Activated CD8-positive, alpha-beta memory T cell treated with anti-CD3 and anti-CD28 coated beads for 4 hours (primary cell): ENCODE measurements around the gene SEMG2.

Experiments
- DNase-seq, 2 donors: peaks; one replicate each; pipeline ENCODE4 v3.0.0-alpha.2; 2020; ENCODE audit warnings: low read depth in 2 of 2

SEMG2 gene

DNA sequence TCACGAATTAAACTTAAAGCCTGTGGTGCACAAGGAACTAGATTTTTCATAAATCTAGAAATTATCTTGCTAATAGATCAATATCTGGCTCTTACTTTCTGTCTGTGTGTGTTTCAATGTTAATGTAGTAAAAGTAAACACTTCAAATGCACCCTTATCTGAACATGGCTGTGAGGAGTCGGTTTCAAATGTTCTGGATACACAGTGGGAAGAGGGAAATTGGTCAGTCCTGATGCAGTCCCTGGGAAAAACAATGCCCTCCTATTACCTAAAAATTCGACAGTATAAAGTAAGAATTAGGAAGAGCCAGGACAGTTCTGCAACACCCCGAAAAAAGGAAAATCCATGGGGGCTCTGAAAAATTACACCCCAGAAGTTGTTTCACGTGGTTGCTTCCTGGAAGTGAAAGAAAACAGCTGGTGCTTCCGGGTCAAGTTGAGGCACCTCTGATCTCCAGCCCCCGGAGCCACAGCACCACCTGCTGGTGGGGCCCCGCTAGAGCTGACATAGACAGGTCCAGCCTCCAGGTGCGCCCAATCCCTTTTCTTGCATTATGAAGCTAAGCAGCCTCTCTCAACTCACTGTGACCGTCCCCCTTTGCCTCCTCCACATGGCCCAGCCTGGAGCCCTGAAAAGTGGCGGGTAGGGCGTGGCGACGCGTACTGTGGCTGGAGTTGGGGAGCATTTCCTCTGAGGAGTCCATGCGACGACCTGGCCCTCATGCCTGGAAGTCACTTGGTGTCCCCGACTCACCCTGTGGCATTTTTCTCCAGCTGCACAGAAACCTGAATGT is 8.3 kb downstream of the SEMG2 start:
- no peak for DNase-seq

- no peak for DNase-seq
Observed at GRCh38 chr20:45230631-45231030, 9.5 kb downstream of the SEMG2 start.

GRCh38 chr20:45235995-45236394 is 14.8 kb downstream of the SEMG2 start:
- no peak for DNase-seq

DNA sequence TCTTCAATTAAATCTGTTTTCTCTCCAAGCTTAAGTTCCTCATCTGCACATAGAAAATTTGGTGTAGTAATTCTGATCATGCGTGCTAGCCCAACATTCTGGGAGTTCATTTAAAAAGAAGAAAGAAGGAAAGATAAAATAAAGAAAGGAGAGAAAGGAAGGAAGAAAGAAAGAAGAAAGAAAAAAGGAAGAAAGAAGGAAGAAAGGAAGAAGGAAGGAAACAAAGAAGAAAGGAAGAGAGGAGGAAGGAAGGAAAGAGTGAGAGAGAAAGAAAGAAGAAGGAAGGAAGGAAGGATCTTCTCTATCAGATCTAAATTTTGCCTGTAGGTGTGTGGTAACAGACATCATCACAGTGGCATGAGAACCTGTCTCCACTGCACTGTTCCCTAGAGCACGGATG is 17.0 kb downstream of the SEMG2 start:
- DNase-seq, result no peak

GRCh38 chr20:45246109-45246508 is 24.9 kb downstream of the SEMG2 start:
- DNase-seq, result no peak

- DNase-seq, result no peak
Observed at GRCh38 chr20:45247865-45248264, 26.7 kb downstream of the SEMG2 start.

- no peak for DNase-seq
Observed at GRCh38 chr20:45248609-45249008, 27.4 kb downstream of the SEMG2 start.

DNA sequence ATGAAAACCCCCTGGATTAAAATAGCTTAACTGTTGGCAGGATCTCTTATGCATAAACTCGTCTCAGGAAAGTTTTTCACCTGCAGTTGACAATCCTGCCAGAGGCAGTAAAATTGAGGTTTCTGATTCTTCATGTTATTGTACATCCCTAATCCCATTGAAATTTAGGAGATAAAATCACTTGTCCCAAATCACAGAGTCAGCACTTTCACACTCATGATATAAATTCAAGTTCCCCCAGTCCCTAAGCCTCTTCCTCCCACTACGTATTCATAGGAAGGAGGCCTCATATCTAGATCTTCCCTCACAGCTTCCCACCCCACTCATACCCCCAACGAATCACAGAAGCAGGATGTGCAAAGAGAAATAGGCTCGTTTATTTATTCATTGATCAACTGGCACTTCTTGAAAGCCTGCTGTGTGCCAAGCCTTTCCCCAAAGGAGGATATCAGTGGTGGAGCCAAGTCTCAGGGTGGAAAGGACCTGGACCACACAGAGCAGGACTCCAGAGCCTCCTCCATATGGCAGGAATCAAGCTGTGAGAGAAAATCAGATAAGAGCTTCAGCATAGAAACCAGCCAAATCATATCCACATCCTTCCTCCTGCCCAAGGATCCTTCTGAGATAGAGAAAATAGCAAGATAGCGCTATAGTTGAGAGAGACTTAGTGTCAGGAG is 30.8 kb downstream of the SEMG2 start:
- DNase-seq, result no peak

DNA sequence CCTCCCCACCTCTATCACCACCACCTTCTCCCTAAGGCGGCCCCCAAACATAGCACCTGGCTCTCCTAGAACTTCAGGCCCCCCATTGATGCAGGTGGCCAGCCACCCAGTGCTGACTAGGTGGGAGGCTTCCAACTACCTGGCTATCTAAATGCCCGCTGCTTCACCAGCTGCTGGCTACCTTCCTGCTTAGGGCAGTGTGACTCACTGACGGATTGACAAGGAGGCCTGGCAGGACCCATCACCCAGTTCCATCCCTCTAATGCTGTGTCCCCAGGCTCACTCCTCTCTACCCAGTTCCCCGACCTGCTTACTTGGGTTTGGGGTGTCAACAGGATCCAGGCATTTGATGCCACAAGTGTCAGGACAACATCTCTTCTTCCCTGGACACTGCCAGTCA is 32.1 kb downstream of the SEMG2 start:
- no peak for DNase-seq

GRCh38 chr20:45254383-45255262 is 33.5 kb downstream of the SEMG2 start, which contains the start of gene SLPI:
Gene SLPI (minus strand): TSS chr20:45254564. CDS start chr20:45254543, 21 bp downstream.
- DNase-seq, result no peak

DNA sequence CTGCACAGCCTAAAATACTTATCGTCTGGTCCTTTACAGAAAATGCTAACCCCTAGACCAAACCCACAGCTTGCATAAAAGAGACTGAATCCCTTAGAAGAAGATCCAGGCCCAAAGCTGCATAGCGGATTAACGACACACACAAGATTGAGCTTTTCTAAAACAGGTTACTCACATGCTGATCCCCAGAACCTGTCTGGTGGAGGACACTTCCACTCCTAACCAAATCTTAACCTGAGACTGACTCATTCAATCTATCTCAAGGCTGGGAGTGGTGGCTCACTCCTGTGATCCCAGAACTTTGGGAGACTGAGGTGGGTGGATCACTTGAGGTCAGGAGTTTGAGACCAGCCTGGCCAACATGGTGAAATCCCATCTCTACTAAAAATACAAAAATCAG is 36.0 kb downstream of the SEMG2 start:
- DNase-seq, result no peak

- DNase-seq, result no peak
Observed at GRCh38 chr20:45257711-45258110, 36.5 kb downstream of the SEMG2 start.

DNA sequence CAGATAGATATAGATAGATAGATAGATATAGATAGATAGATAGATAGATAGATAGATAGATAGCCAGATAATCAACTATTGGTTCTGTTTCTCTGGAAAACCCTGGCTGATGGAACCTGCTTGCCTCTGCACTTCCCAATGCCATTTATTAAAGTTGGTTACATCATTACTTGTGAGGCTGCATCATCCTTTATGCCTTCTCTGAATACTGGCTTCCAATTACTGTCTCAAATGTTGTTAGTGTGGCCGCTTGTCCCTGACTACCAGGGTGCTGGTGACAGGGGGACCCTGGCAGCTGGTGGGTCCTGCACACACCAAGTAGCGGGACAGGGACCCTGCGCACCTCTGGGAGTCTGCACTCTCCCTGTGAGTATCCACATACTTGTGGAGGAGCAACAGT is 37.1 kb downstream of the SEMG2 start:
- DNase-seq, result no peak

- DNase-seq, result no peak
Observed at GRCh38 chr20:45258664-45259063, 37.5 kb downstream of the SEMG2 start.

GRCh38 chr20:45263556-45264266 is 42.5 kb downstream of the SEMG2 start:
- DNase-seq, result no peak

DNA sequence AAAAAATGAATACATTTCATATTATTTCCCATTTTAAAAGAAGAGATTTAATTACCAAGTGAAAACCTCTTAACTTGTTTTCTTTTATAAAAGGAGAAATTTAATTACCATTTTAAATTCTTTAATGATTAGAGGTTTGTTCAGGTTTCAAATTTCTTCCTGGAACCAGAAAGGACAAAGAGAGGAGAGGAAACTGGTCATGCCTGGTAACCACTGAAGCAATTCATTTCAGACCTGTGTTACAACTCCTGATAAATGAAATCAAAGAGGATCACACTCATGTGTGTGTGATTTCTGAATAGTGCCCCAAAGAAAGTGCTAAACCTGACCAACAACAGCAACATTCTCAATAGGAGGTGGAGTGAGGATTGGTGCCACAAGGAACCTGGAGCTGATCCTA is 45.8 kb downstream of the SEMG2 start:
- DNase-seq, result no peak

DNA sequence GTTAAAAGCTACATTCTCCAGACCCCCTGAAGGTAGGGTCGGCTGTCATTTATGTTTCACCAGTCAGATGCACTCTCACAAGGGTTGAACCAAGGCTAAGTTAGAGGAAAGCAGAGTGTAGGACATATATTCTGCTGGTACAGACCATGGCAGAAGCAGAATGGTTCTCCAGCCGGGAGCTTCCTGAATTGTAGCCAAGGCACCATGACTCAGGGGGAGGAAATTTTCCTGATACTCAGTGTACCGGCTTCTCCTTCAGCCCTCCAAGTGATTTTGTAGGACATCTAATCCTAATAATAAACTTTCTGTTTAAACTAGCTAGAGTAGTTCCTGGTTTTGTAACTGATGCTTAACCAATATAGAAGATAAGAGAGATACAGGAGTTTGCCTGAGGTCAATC is 47.4 kb downstream of the SEMG2 start:
- no peak for DNase-seq

- no peak for DNase-seq
Observed at GRCh38 chr20:45269056-45269455, 47.9 kb downstream of the SEMG2 start.

GRCh38 chr20:45269754-45270270 is 48.6 kb downstream of the SEMG2 start:
- no peak for DNase-seq
